NCI-H524 treated with DMSO at 0.1 percent for 48 hours (cell line): Measurements from ENCODE around the gene PRKCI.
A peak's percentile ranks its signal among the peaks of the same experiment; 100 is the strongest.
"Not testable (repeated sequence)": the region's sequence is repeated elsewhere in the genome, so short reads cannot be mapped to it uniquely, and the experiment has no call there.

ENCODE experiments used
- DNase-seq: peaks from one replicate; lab custom pipeline; 2025; lab: John Stamatoyannopoulos, UW

PRKCI gene

DNA sequence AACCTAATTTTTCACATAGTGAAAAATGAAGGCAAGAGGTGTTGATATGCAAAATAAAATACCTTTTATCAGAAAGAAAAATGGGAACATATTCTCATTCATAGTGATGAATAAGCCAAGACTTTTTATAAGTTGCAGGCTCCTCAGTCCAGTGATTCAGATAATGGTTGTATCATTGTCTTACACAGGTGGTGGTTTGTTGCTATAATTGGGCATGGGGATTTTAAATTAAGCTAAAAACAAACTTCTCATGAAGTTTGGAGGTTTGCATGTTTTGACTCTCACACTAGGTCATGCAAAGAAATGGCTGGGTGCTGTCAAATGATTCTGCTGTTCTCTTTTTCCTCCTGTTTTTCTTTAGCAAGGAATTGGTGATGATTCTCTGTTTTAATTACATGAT, 74.5 kb downstream of the PRKCI start:
- no peak for DNase-seq

DNA sequence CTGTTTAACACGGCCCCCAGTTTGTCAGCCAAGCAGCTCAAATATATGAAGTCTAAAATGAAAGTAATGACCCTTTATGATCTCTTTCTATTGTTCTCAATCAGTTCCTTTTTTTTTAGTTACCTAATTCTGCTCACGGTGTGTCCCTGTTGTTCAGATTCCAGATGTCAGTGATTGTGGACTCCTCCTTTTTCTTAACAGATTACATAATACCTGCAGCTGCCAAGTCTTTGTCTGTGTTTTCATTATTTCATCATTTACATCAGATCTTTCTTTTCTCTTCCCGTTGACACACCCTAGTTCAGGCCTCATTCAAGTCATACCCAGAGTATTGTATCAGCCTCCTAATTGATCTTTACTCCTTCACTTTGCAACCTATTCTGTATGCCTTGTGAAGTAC, 79.2 kb downstream of the PRKCI start:
- DNase-seq, result no peak

GRCh38 chr3:170302008-170302407, 79.8 kb downstream of the PRKCI start:
- DNase-seq, result no peak

- DNase-seq, result no peak
Measured at GRCh38 chr3:170306015-170306414, 83.8 kb downstream of the PRKCI start.

GRCh38 chr3:170307671-170308405, 85.6 kb downstream of the PRKCI start:
- DNase-seq, result peak; percentile 89

DNA sequence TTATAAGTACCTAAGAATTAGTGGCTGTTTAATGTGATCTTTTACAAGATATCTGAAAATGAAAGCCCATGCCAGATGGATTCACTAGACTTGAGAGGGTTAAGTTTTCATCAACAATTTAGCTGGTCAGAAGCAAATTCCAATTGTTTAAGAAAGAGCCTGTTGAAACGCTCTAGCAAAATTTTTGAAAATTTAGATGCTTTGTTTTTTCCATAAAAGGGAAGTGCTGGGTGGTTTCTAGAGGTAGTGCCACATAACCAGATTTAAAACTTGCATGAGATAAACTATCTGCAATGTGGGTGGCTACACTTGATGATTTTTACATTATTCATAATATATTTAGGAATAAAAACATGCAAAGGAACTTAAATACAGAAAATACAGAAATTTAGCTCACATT, 86.8 kb downstream of the PRKCI start:
- no peak for DNase-seq

- DNase-seq, result no peak
Measured at GRCh38 chr3:170317954-170318353, 95.7 kb downstream of the PRKCI start.

GRCh38 chr3:170320461-170321121, 98.4 kb downstream of the PRKCI start:
- no peak for DNase-seq

GRCh38 chr3:170321321-170322034, 99.3 kb downstream of the PRKCI start:
- DNase-seq, result no peak

- no peak for DNase-seq
Measured at GRCh38 chr3:170322566-170323269, 100.5 kb downstream of the PRKCI start.

GRCh38 chr3:170323331-170323730, 101.1 kb downstream of the PRKCI start:
- no peak for DNase-seq

DNA sequence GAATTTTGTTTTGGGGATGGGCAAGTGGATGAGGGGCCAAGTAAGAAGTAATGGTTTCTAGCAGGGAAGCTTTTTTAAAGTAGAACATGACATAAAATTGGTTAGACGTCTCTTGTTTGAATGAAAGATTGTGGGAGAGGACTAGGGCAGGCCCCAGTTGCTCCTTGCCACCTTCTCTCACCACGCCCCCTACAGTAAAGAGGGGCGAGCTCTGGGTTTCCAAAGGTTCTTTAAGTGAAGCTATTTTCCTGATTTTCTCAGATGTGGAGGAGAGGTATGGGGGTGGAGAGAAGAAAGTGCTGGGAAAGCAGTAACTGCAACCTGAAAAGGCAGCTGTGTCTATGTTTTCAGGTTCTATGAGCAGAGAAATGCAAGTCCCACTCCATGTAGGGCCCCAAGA, 102.7 kb downstream of the PRKCI start:
- no peak for DNase-seq

GRCh38 chr3:170327040-170327808, 105.0 kb downstream of the PRKCI start:
- DNase-seq, result no peak

GRCh38 chr3:170327868-170328548, 105.8 kb downstream of the PRKCI start:
- not testable (repeated sequence) for DNase-seq

- no peak for DNase-seq
Measured at GRCh38 chr3:170330366-170330765, 108.1 kb downstream of the PRKCI start.

- DNase-seq, result no peak
Measured at GRCh38 chr3:170331143-170331542, 108.9 kb downstream of the PRKCI start.

DNA sequence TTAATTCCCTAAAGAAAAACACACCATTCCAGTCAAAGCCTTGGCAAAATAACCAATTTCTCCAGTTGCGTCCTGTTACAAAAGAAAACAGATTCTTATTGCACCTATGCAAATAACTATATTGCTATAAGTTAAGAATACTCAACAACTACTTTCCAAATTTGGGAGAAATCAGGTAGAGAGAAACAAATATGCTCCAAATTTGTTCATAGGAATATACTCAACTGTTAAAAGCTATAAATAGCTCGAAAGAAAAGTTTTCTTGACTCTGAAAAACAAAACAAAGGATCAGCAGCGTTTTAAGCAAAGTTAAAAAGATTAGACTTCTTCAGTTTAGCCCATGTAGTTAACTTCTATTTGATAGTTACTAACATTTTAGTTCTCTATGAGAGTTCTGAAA, 115.2 kb downstream of the PRKCI start:
- no peak for DNase-seq

GRCh38 chr3:170338690-170339340, 116.6 kb downstream of the PRKCI start:
- DNase-seq, result no peak

DNA sequence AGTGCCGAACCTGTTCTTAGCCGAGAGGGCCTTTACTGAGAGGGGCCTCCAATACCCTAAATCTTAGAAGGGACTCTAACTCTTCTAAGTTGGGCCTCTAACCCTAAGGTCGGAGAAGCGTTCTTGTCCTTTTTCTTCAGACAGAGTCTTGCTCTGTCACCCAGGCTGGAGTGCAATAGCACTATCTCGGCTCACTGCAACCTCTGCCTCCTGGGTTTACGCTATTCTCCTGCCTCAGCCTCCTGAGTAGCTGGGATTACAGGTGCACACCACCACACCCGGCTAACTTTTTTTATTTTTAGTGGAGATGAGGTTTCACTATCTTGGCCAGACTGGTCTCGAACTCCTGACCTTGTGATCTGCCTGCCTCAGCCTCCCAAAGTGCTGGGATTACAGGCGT, 120.0 kb downstream of the PRKCI start:
- not testable (repeated sequence) for DNase-seq

DNA sequence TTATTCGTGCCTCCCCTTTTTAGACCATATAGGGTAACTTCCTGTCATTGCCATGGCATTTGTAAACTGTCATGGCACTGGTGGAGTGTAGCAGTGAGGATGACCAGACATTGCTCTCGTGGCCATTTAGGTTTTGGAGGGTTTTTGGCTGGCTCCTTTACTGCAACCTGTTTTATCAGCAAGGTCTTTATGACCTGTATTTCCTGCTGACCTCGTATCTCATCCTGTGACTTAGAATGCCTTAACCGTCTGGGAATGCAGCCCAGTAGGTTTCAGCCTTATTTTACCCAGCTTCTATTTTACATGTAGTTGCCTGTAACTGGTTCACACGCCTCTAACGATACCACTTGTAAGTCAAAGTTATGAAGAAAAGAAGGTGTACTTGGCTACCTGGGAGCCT, 121.6 kb downstream of the PRKCI start:
- not testable (repeated sequence) for DNase-seq

GRCh38 chr3:170344971-170345370, 122.7 kb downstream of the PRKCI start:
- DNase-seq, result no peak
